Measurements from ENCODE around the gene MKX.

MKX gene, protein sequence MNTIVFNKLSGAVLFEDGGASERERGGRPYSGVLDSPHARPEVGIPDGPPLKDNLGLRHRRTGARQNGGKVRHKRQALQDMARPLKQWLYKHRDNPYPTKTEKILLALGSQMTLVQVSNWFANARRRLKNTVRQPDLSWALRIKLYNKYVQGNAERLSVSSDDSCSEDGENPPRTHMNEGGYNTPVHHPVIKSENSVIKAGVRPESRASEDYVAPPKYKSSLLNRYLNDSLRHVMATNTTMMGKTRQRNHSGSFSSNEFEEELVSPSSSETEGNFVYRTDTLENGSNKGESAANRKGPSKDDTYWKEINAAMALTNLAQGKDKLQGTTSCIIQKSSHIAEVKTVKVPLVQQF

DNA sequence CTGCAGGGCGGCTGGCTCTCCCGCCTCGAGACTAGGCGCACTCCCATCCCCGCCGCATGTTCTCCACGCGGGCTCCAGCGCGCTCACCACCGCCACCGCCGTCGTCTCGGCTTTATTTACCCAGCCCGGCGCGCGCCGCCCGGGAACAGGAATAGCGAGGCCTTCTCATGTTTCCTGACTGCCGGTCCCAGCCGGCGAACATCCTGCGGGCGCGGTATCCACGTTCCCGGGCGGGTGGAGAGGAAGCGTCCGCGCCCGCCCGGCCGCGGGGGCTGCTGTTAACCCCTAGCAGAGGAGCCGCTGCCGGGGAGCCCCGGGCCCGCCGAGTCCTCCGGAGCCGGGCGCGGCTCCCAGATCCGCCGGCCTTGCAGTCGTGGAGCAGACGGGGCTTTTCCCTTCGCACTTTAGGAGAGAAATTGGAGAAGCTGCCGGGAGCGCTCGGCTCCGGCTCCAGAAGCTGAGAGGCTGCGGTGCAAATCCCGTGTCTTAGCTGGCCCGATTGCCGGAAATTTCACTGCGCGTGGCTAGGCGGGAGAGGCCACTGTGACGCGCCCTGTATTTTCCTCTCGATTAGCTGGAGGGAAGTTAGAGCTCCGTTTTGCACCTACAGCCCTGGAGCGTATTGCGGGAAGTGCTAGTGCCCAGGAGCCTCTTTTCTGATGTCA, at the start of gene MKX:
TSS of gene MKX (minus strand) at position 88 of the 665 bp plus-strand sequence. CDS start 2,404 bp downstream, outside the sequence.
- no peak for DNase-seq

DNA sequence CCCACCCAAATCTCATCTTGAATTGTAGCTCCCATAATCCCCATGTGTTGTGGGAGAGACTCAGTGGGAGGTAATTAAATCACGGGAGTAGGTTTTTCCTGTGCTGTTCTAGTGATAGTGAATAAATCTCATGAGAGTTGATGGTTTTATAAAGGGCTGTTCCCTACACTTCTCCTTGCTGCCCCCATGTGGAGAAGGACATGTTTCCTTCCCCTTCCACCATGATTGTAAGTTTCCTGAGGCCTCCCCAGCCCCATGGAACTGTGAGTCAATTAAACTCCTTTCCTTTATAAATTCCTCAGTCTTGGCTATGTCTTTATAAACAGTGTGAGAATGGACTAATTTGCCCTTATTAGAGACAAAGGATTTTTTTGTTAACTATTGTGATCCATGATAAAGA, 48.5 kb upstream of the MKX start:
- no peak for DNase-seq

GRCh38 chr10:27792216-27792615, 46.6 kb upstream of the MKX start:
- no peak for DNase-seq

DNA sequence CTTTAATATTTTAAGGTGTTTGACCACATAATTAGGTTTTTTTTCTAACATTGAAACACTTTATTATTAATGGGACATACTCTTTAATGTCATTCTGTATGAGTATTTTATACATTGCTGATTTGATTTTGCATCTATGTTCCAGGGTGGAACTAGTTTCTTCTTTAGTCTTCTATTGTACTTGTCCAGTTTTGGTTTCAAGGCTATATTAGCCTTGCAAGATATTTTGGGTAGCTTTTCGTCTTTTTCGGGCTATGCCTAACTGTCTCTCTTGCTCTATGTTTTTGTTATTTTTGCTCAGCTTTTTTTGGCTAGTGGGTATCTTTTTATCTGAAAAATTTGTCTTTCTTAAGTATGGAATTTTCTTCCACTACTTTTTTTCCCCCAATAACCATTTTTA, 38.7 kb upstream of the MKX start:
- no peak for DNase-seq

DNA sequence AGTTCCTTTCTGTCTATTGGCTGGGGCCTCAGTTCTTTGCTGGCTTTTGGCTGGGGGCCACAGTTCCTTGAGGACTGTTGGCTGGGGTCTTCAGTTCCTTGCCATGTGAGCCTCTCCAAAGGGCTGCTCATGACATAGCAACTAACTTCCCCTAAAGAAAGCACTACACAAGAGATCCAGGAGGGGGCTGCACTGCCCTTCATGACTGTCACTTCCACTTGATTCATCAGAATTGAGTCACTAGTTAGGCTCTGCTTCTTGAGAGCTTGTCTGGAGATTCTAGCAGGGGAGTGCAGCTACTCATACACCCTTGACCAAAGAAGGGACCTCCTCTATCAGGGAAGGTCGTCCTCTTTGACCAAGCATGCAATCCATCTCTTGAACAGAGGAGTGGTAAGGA, 38.0 kb upstream of the MKX start:
- no peak for DNase-seq

GRCh38 chr10:27779462-27780015, 33.9 kb upstream of the MKX start:
- no peak for DNase-seq

- no peak for DNase-seq
These were observed 29.2 kb upstream of the MKX start for GRCh38 chr10:27774831-27775230.

DNA sequence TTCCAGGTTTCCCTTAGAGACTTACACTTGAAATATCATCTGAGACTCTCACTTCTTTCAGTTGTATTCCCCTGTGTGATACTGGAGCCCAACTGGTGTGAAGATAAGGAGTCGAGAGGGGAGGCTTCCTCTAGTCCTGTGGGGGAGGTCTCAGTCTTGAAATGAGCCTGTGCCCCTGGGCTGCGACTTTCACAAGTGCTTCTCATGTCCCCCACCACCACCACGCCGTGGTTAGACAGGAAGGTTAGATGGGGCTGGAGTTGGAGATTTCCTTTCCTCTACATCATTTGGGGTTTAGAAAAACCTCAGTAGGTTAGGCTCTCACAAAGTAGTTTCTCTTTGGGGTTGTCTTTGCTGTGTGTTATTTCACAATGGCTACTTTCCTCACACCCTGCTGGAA, 25.6 kb upstream of the MKX start:
- no peak for DNase-seq

GRCh38 chr10:27770181-27770580, 24.6 kb upstream of the MKX start:
- DNase-seq: no peak

- no peak for DNase-seq
These were observed 15.2 kb upstream of the MKX start for GRCh38 chr10:27760867-27761266.

GRCh38 chr10:27759483-27760272, 14.1 kb upstream of the MKX start:
- no peak for DNase-seq

DNA sequence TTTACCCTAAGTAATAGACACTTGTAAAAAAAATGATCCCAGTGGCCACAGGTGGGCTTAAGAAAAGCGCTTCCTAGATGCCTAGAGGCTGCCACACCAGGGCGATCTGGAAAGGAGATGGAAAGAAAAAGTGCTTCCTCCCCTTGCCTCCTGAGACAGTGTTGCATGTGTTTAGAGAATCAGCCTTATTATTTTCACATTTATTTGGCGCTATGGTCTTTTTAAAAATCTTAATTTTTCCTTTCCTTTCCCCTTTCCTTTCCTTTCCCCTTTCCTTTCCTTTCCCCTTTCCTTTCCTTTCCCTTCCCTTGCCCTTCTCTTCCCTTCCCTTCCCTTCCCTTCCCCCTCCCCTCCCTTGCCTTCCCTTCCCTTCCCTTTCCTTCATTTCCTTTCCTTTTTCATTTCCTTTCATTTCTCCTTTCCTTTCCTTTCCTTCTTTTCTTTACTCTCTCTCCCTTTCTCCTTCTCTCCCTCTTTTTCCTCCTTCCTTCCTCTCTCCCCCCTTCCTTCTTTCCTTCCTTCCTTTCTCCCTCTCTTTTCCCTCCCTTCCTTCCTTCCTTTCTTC, 7.1 kb upstream of the MKX start:
- no peak for DNase-seq

DNA sequence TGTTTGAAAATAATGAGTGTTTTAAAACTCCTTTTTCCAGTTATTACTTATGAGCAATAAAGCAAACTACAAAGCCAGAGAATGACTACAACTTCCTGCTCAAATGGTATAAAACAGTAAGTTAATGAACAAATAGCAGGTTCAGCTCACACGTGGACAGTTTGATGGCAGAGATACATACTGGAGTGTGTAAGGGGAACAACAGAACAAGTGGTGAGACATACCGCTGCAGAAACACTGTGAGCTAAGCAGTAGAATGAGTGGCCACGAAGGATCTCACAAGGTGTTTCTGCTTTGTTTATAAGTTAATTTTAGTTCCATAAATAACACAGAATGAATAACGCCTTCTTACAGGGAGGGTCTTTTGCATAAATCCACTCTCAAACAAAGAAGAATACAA, 3.0 kb upstream of the MKX start:
- no peak for DNase-seq

DNA sequence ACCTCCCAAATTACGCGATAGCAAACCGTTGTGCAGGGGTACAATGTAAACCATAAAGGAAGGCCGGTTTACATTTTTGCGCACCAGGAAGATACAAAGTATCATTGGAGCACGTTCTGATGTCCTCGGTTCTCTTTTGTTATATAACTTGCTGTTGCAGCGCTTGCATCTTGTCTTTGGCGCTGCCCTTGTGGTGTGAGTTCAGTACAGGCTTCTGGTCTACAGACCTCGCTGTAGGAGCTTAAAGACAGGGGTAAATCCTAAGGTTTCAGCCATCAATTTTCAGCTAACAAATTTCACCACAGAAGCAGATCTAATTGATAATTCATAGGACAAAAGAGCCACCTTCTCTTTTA, 1.5 kb upstream of the MKX start:
- no peak for DNase-seq

DNA sequence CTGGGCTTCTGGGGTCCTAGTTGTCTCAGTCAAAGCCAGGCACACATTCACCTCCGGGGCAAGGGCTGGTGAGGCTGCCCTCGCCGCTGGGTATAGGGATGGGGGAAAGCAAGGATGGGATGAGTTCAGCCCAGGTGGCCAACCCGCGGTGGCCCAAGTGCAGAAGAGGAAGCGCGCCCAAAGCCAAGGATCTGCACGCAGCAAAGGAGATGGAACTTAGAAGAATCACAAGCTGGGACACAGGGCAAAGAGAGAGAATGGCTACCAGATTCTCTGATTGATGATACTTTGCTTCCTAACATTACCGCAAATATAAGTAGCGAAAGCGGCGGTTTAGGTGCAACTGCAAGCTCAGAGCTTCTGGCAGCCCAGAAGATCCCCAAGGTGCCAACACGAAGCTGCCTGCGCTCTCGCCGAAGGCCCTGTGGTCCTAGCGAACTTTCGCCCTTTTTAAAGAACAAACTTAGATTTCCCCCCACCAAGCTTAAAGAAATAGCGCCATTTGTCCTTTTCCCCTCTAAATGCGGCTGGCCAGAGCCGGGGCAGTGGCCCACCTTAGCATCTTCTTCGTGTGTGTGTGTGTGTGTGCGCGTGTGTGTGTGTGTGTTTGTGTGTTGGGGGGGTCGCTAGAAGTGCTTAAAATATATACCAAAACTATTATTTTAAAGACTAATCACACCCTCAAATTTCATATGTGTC, 927 bp upstream of the MKX start:
- DNase-seq: no peak

DNA sequence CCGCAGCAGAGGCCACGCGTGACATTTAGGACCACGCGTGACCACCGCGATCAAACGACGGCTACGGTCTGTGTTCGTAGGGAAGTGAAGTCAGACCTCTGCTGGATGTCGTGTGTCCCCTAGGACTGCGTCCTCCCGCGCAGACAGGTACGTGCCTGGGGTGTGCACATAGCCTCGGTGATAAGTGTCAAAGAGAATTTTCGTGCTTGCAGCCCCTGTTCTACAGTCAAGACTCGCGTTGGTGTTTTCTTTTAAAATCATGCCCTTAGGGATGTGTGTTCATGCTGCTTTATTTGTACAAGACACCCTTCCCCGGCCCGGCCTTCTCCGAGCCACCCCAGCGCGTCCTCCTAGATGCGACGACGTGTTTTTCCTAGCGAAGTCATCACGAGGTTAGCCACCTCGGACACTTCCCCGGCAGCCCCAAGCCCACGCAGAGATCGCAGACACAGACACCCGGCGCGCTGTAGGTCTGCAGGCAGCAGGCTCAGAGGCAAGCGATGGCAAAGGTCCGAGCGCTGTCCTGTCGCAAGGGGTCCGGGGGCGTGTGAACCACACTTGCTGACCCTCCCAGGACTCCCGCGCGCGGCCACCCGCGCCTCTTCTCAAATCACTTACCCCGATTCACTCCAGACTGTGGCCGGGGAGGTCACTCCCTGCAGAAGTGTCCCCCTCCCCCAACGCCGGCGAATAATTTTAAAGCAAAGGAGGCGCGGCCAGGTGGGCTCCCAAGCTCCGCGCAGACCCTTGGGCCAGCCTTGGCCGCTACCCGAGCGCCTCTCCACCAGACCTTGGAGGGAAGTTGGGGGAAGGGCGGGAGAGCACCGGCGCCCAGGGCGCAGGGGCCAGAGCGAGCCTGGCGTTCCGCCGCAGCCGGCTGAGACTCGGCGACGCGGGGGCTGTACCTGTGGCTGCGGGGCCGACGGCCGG, 552 bp downstream of the MKX start:
- no peak for DNase-seq

DNA sequence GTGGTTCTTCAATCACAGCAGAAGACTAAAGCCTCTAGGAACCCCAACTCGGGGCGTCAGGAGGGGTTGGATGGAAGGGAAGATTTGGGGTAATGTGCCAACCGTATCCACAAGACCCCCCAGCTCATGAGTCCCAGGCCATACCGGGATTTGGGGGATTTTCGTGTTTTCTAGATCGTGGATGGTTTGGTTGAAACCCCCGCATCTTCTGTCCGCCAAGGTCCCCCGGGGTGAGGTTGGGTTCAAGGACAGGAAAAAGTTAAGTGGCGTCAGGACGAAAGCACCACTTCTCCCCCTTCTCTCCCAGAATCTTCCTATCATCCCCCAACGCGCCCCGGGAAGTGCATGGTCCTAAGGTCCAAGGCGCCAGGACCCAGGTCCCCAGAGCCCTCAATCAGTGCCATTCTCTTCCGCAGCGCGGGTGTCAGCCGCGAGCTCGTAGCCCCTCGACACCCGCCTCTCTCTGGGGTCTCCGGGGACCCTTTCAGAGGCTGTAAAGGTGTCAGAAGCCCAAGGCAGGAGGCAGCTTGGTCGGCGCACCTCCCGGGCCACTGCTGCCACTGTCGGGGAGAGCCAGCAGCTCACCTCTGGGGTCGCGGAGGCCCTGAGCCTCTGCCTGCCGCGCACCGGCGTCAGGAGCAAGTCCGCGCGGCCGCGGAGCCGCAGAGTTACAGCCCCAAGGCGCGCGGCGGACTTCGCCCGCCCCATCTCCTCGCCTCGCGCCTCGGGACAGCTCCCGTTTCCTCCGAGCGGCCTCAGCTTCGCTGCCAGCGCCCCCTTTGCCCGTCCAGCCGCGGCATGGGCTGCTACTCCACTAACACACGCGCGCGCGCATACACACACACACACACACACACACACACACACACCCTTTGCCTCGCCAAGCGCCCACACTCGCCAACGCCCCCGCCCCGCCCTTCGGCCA, 1.5 kb downstream of the MKX start:
- no peak for DNase-seq

- no peak for DNase-seq
These were observed 2.4 kb downstream of the MKX start for GRCh38 chr10:27743012-27743876.

Measured in NCI-H2171 (cell line).